ENCODE data around the gene ARFGEF3.

DNA sequence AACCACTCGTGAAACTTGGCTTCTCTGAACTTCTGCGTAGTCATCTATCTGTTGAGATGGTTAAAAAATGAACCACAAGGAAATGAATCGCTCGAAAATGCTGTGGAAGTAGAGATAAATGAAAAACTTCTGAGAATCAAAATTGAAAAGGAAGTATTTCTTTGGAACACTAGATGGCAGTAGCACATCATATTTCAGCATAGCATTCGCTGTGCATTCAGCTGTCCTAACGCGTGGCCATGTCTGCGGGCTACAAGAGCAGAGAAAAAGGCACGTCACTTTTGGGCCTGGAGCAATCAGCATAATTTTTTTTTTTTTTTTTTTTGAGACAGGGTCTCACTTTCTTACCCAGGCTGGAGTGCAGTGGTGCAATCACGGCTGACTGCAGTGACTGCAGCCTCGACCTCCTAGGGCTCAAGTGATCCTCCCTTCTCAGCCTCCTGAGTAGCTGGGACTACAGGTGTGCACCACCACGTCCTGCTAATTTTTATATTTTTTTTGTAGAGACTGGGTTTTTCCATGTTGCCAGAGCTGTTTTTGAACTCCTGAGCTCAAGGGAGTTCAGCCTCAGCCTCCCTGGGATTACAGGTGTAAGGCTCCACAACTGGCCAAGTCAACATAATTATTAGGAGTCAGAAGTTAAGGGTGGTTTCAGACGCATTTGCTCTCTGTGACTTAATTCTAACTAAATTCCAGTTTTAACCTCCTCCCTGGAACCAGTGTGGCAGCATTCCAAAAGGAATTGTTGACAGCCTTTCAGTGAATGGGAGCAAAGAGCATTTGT lies 45.7 kb upstream of the ARFGEF3 start:
- TF ChIP-seq POLR2AphosphoS5 (IDR thresholded peaks at IDR 0.05; ENCODE audit: borderline replicate concordance, low read depth, low read length) (no peak), EZH2 (IDR thresholded peaks at IDR 0.05) (no peak), FOXP2 (optimal IDR thresholded peaks at IDR 0.05; ENCODE audit: control extremely low read depth, extremely low read length, insufficient read depth) (no peak)
